ENCODE measurements around the gene ITM2C. TPM values are rescaled to one million over a fixed set of nuclear protein-coding genes. Genes with fewer than 3 reads are reported as not detected.
A peak's percentile ranks its signal among the peaks of the same experiment; 100 is the strongest.

ITM2C gene, protein sequence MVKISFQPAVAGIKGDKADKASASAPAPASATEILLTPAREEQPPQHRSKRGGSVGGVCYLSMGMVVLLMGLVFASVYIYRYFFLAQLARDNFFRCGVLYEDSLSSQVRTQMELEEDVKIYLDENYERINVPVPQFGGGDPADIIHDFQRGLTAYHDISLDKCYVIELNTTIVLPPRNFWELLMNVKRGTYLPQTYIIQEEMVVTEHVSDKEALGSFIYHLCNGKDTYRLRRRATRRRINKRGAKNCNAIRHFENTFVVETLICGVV
- 144 and 148 TPM in 2 replicates for total RNA-seq

GRCh38 chr2:230864605-230865306 lies at the start of gene ITM2C:
Gene ITM2C, plus strand, starts transcription at chr2:230864942. Its CDS starts 84 bp downstream, at chr2:230865026.
- Histone ChIP-seq H3K36me3 (ENCODE audit: control insufficient read depth, insufficient read depth, low read length) (no peaks in the 10 kb centered on the region), H3K27me3 (ENCODE audit: control insufficient read depth, insufficient read depth, low read length) (peaks cover 5% of the 10 kb centered on the region), H3K4me3 (ENCODE audit: low read depth, low read length) (peak within 1 kb of the TSS; percentile 75)
- no peak for DNase-seq (ENCODE audit: low read depth)
- TF ChIP-seq, protein P1, sequence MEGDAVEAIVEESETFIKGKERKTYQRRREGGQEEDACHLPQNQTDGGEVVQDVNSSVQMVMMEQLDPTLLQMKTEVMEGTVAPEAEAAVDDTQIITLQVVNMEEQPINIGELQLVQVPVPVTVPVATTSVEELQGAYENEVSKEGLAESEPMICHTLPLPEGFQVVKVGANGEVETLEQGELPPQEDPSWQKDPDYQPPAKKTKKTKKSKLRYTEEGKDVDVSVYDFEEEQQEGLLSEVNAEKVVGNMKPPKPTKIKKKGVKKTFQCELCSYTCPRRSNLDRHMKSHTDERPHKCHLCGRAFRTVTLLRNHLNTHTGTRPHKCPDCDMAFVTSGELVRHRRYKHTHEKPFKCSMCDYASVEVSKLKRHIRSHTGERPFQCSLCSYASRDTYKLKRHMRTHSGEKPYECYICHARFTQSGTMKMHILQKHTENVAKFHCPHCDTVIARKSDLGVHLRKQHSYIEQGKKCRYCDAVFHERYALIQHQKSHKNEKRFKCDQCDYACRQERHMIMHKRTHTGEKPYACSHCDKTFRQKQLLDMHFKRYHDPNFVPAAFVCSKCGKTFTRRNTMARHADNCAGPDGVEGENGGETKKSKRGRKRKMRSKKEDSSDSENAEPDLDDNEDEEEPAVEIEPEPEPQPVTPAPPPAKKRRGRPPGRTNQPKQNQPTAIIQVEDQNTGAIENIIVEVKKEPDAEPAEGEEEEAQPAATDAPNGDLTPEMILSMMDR (IDR thresholded peaks at IDR 0.05; ENCODE audit: insufficient read depth, low read length, poor library complexity, severe bottlenecking): peak; percentile 28

DNA sequence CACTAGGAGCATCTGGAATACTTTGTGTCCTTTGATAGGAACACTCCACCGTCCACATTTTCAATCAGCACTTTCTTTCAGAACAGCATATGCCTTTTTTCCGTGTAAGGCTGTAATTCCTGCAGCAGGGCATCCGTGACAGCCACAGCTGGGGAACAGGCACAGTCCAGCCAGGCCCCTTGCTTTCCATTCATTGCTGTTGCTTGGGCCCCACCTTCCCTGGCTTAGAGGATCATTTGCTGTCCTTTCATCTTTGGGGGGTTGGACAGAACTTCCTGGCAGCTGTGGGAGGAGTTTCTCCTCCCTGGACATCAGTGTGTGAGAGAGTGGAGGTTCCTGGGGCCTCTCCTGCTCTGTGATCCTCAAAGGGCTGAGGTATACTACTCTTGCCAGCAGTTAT lies 49.7 kb upstream of the ITM2C start:
- Histone ChIP-seq H3K27me3 (ENCODE audit: control insufficient read depth, insufficient read depth, low read length) (no peaks in the 10 kb centered on the region), H3K4me3 (ENCODE audit: low read depth, low read length) (no peak overlapping the region), H3K36me3 (ENCODE audit: control insufficient read depth, insufficient read depth, low read length) (no peaks in the 10 kb centered on the region)
- no peak for DNase-seq (ENCODE audit: low read depth)
- TF ChIP-seq, protein P1 (IDR thresholded peaks at IDR 0.05; ENCODE audit: insufficient read depth, low read length, poor library complexity, severe bottlenecking): no peak

DNA sequence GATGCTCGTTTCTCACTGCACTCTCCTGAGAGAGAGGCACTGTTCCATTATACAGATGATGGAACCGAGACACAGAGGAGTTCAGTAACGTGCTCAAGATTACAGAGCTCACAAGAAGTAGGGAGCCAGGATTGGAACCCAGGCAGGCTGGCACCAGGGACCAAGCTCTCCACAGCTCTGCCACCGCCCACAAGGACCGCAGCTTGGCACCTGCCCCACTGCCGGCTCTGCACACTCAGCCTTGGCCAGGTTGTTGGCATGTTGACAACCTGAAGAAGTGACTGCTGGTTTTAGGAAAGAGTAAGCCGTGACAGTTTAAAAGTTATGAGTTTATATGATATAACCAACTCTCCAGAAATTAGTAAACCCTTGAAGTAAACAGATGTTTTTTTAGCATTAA lies 48.0 kb upstream of the ITM2C start:
- TF ChIP-seq, protein P1 (IDR thresholded peaks at IDR 0.05; ENCODE audit: insufficient read depth, low read length, poor library complexity, severe bottlenecking): no peak
- no peak overlapping the region for H3K4me3 ChIP-seq (ENCODE audit: low read depth, low read length)
- no peaks in the 10 kb centered on the region for H3K27me3 ChIP-seq (ENCODE audit: control insufficient read depth, insufficient read depth, low read length)
- no peak for DNase-seq (ENCODE audit: low read depth)
- peaks cover 1% of the 10 kb centered on the region for H3K36me3 ChIP-seq (ENCODE audit: control insufficient read depth, insufficient read depth, low read length)

DNA sequence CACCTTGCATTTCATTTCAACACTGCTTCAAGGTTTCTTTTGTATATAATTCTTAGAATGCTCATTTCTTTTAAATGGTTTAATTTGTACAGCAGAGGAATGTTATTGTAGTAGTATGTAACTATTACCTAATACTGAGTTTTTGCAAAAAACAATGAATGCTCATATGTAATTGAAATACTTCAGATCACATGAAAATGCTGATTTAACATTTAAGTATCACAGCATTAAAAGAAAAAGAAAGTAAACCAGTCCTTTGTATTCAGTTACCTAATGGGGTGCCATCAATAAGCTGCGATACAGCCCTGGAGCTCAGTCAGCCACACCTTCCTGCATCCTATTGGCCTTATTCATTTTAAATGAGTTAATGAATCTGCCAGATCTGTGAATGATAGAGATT lies 45.3 kb upstream of the ITM2C start:
- DNase-seq (ENCODE audit: low read depth): no peak
- Histone ChIP-seq H3K27me3 (ENCODE audit: control insufficient read depth, insufficient read depth, low read length) (no peaks in the 10 kb centered on the region), H3K4me3 (ENCODE audit: low read depth, low read length) (no peak overlapping the region), H3K36me3 (ENCODE audit: control insufficient read depth, insufficient read depth, low read length) (peaks cover 1% of the 10 kb centered on the region)
- TF ChIP-seq, protein P1 (IDR thresholded peaks at IDR 0.05; ENCODE audit: insufficient read depth, low read length, poor library complexity, severe bottlenecking): no peak

DNA sequence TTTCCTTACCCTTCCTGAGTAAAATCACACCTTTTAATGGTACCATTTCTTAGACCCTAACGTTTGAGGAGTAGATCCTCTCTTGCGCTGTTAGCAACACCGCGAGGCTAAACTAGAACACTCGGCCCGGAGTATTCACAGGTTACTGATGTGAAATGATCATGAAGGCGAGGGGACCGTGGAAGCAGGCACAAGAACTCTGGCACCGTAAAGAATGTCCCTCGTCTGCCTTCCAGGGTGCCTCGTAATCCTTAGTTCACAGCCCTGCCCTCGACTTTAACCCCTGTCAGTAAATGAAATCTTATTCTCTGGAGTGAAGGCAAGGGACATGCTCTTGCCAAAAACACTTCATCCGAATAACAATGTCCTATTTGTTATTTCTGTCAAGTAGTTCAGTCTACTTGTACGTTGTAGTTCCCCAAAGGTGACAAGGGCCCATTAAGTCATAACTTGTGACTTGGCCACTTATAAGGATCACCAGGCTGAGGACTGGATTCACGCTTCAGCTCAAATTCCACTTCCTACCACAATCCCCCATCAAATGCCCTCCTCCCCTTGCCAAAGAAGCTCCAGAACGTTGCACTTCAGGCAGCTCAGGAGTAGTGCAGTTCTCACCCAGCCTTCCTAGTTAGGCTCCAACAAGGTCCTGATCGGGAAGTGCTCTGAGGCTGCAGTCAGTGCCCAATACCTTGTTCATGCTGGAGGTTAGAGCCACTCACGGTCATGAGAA lies 43.3 kb upstream of the ITM2C start:
- TF ChIP-seq, protein P1 (IDR thresholded peaks at IDR 0.05; ENCODE audit: insufficient read depth, low read length, poor library complexity, severe bottlenecking): no peak
- DNase-seq (ENCODE audit: low read depth): no peak
- Histone ChIP-seq H3K36me3 (ENCODE audit: control insufficient read depth, insufficient read depth, low read length) (peaks cover 1% of the 10 kb centered on the region), H3K27me3 (ENCODE audit: control insufficient read depth, insufficient read depth, low read length) (no peaks in the 10 kb centered on the region), H3K4me3 (ENCODE audit: low read depth, low read length) (no peak overlapping the region)
